Retinal pigment epithelial cell (primary cell): ENCODE measurements around the gene FREM2.

Experiments
- DNase-seq: peaks from one replicate; pipeline ENCODE4 v3.0.0-alpha.2; 2010; ENCODE audit warnings: low read depth
- H3K4me3 ChIP-seq: 2 replicates; pipeline ENCODE4 v1.5.1; 2011; ENCODE audit warnings: mild to moderate bottlenecking, low read length, control low read depth, moderate library complexity
- CTCF ChIP-seq: conservative IDR thresholded peaks from 2 replicates; pipeline ENCODE4 v1.5.1; 2011; ENCODE audit warnings: low read depth, low read length, control low read depth, inconsistent platforms

FREM2 gene

GRCh38 chr13:38830442-38831045 lies 143.7 kb downstream of the FREM2 start:
- no peak overlapping the region for H3K4me3 ChIP-seq
- no peak for TF ChIP-seq CTCF
- no peak for DNase-seq

- H3K4me3 ChIP-seq = no peak overlapping the region
- no peak for TF ChIP-seq CTCF
- DNase-seq = no peak
Measured at GRCh38 chr13:38844581-38844980, 157.7 kb downstream of the FREM2 start.

GRCh38 chr13:38848360-38848759 lies 161.5 kb downstream of the FREM2 start:
- no peak for DNase-seq
- TF ChIP-seq CTCF = no peak
- no peak overlapping the region for H3K4me3 ChIP-seq

GRCh38 chr13:38849315-38849714 lies 162.4 kb downstream of the FREM2 start:
- no peak for DNase-seq
- no peak overlapping the region for H3K4me3 ChIP-seq
- no peak for TF ChIP-seq CTCF

GRCh38 chr13:38850868-38851626 lies 164.2 kb downstream of the FREM2 start:
- TF ChIP-seq CTCF = no peak
- no peak for DNase-seq
- no peak overlapping the region for H3K4me3 ChIP-seq

- no peak for DNase-seq
Measured at GRCh38 chr13:38854226-38854625, 167.3 kb downstream of the FREM2 start.

More at GRCh38 chr13:38854226-38854625, 167.3 kb downstream of the FREM2 start:
- H3K4me3 ChIP-seq = no peak overlapping the region
- no peak for TF ChIP-seq CTCF
